Activated CD4-positive, alpha-beta T cell treated with anti-CD3 and anti-CD28 coated beads, Interleukin-2, amount 50 U/mL, for 1 hour (primary cell): ENCODE measurements around the gene DOP1B.
"Not testable (repeated sequence)": the region's sequence is repeated elsewhere in the genome, so short reads cannot be mapped to it uniquely, and the experiment has no call there.

Experiments
- DNase-seq: peaks from one replicate; pipeline ENCODE4 v3.0.0-alpha.2; 2020

The DOP1B gene

DNA sequence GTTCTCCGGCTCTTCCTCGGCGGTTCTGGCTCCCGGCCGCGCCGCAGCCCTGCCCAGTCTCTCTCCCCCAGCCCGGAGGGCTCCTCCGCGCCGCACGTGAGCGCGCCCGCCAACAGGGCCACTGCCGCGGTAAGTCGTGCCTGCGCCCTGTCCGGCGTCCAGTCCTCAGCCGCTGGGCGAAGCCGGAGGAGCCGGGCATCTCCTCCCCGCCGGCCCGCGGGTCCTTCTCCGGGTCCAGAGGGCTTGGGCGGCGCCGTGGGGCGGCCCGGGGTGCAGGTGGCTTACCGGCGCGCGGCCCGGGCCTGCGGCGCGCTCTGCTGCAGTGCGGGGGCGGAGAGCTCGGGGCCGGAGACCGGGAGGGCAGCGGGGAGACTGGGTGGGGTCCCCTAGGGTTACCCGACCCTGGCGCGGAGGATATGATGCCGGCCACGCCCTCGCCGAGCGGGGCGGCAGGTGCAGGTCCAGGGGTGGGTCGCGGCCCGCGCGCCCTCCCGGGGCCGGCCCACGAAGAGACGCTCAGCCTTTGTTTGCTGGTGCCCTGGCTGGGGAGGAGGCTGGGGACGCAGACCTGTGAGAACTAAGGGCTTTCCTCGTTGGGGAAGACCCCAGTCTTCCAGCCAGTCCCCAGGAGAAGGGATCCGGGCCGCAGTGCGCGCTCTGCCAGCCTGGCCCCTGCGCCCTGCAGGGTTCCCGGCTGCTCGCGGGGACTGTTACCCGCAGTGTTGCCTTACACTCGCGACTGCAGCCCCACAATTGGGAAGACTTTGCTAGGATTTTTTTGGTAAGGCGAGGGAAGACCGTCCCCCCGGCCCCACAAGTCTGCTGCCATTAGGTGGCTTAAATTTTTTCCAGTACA is at the start of gene DOP1B:
Gene DOP1B, plus strand, starts transcription at position 10 of the 856 bp plus-strand sequence. CDS start 7,910 bp downstream, outside the sequence.
- DNase-seq = peak; percentile 28

- DNase-seq = no peak
Observed at GRCh38 chr21:36109868-36110267, 46.8 kb upstream of the DOP1B start.

GRCh38 chr21:36111238-36111637 is 45.4 kb upstream of the DOP1B start:
- no peak for DNase-seq

- DNase-seq = peak; percentile 48
Observed at GRCh38 chr21:36113647-36114428, 42.8 kb upstream of the DOP1B start.

GRCh38 chr21:36115138-36115730 is 41.4 kb upstream of the DOP1B start:
- no peak for DNase-seq

- DNase-seq = no peak
Observed at GRCh38 chr21:36117286-36117741, 39.3 kb upstream of the DOP1B start.

GRCh38 chr21:36120304-36120888 is 36.2 kb upstream of the DOP1B start:
- DNase-seq = no peak

GRCh38 chr21:36122977-36123376 is 33.6 kb upstream of the DOP1B start:
- no peak for DNase-seq

DNA sequence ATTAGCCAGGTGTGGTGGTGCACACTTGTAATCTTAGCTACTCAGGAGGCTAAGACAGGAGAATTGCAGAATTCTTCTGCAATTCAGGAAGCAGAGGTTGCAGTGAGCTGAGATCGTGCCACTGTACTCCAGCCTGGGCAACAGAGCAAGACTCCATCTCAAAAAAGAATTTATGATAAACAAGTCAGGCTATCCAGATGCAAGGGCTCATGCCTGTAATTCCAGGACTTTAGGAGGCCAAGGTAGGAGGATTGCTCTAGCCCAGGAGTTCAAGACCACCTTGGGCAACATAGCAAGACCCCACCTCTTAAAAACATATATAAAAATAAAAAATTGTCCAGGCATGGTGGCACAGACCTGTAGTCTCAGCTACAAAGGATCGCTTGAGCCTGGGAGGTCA is 32.2 kb upstream of the DOP1B start:
- no peak for DNase-seq

GRCh38 chr21:36125512-36126207 is 31.0 kb upstream of the DOP1B start:
- peak; percentile 57 for DNase-seq

GRCh38 chr21:36126208-36126565 is 30.4 kb upstream of the DOP1B start:
- DNase-seq = no peak

GRCh38 chr21:36126621-36127110 is 30.0 kb upstream of the DOP1B start:
- no peak for DNase-seq

DNA sequence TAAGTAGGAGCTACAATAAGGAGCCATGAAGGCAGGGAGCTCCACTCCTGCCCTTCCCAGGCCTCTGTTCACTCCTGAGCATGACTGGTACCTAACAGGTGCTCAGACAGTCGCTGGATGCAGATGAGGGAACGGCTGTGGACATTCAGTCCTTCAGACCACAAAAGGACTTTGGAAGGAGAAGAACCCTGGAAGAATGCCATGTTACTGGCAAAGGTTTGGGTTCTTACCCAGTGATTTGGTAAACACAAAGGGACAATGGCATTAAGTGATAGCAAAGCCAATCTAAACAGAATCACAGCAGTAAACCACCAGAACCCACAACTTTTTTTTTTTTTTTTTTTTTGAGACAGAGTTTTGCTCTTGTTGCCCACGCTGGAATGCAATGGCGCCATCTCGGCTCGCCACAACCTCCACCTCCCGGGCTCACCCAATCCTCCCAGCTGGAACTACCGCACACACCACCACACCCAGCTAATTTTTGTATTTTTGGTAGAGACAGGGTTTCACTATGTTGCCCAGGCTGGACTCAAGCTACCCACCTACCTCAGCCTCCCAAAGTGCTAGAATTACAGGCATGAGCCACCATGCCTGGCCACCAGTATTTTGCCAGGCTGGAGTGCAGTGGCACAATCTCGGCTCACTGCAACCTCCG is 29.2 kb upstream of the DOP1B start:
- DNase-seq = no peak

DNA sequence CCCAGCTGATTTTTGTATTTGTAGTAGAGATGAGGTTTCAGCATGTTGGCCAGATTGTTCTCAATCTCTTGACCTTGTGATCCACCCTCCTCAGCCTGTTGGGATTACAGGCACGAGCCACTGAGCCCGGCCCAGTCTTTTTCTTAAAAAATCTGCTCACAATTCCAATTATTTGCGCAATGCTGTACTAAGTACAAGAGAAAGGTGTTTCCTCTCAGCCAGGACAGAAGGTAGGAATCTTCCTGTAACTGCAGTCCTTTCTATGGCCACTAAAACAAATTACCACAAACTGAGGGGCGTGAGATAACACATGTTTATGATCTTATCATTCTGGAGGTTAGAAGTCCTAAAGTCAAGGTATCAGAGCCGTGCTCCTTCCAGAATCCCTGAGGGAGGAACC is 28.6 kb upstream of the DOP1B start:
- DNase-seq = no peak

GRCh38 chr21:36129219-36129618 is 27.4 kb upstream of the DOP1B start:
- no peak for DNase-seq

GRCh38 chr21:36130414-36130762 is 26.2 kb upstream of the DOP1B start:
- not testable (repeated sequence) for DNase-seq

GRCh38 chr21:36130839-36131238 is 25.8 kb upstream of the DOP1B start:
- not testable (repeated sequence) for DNase-seq

DNA sequence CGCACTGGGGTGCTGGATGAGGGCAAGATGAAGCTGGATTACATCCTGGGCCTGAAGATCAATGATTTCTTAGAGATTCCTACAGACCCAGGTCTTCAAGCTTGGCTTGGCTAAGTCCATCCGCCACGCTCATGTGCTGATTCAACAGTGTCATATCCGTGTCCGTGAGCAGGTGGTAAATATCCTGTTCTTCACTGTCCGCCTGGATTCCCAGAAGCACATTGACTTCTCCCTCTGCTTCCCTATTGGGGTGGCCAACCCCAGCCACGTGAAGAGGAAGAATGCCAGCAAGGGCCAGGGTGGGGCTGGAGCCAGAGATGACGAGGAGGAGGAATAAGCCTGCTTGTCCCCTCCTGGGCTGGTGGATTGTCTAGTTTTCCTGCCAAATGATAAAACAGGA is 23.9 kb upstream of the DOP1B start:
- no peak for DNase-seq

DNA sequence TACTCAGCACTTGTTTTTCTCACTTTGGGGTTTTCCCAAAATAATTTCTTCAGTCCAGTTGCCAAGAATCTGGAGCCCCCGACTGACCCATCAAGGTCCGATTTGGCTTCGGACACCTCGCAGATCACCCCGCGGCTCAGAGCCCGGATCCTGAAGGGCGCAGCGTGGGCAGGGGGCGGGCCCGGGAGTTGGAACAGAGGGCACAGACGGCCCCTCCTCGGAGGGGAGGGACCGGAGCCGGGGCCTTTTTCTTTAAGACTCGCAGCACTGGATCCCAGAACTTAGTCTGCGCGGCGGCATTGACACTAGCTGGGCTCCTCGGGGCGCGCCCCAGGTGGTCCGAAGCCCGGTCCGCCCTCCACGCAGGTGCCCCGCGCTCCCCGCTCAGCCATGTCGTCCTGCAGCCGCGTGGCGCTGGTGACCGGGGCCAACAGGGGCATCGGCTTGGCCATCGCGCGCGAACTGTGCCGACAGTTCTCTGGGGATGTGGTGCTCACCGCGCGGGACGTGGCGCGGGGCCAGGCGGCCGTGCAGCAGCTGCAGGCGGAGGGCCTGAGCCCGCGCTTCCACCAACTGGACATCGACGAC is 21.7 kb upstream of the DOP1B start, which contains the start of gene CBR3:
Gene CBR3, plus strand, starts transcription at position 277 of the 588 bp plus-strand sequence. Its CDS starts 114 bp downstream, at position 391.
- DNase-seq = peak; percentile 45

GRCh38 chr21:36135391-36136102 is 21.1 kb upstream of the DOP1B start:
- peak; percentile 43 for DNase-seq

DNA sequence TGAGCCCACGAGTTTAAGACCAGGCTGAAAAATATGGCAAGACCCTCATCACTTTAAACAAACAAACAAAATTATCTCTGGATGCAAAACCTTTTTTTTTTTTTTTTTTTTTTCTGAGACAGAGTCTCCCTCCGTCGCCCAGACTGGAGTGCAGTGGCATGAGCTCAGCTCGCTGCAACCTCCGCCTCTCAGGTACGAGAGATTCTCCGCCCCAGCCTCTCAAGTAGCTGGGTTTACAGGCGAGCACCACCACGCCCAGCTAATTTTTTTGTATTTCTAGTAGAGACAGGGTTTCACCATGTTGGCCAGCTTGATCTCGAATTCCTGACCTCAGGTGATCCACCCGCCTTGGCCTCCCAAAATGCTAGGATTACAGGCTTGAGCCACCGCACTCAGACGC is 16.8 kb upstream of the DOP1B start:
- DNase-seq = not testable (repeated sequence)
